Adipocyte (in vitro differentiated cells): ENCODE data around the gene EEFSEC.
A peak's percentile ranks its signal among the peaks of the same experiment; 100 is the strongest.

Source experiments
- DNase-seq: peaks from one replicate; pipeline ENCODE4 v3.0.0-alpha.2; 2015; ENCODE audit warnings: low read depth
- H3K27me3 ChIP-seq: replicated peaks from 2 replicates; pipeline ENCODE4 v1.7.0; 2013; ENCODE audit warnings: mild to moderate bottlenecking, low read length, moderate library complexity; ENCODE audit not compliant: control insufficient read depth, insufficient read depth
- H3K36me3 ChIP-seq: 2 replicates; pipeline ENCODE4 v1.7.0; 2013; ENCODE audit warnings: low read length, mild to moderate bottlenecking, moderate library complexity; ENCODE audit not compliant: control insufficient read depth, insufficient read depth, severe bottlenecking
- H3K4me1 ChIP-seq: 2 replicates; pipeline ENCODE4 v1.7.0; 2013; ENCODE audit warnings: mild to moderate bottlenecking, low read length, moderate library complexity; ENCODE audit not compliant: control insufficient read depth, insufficient read depth
- H3K4me3 ChIP-seq: 2 replicates; pipeline ENCODE4 v1.7.0; 2013; ENCODE audit warnings: mild to moderate bottlenecking, low read length, moderate library complexity
- H3K9ac ChIP-seq: 2 replicates; pipeline ENCODE4 v1.7.0; 2013; ENCODE audit warnings: mild to moderate bottlenecking, low read length, moderate library complexity
- H3K9me3 ChIP-seq: 2 replicates; pipeline ENCODE4 v1.7.0; 2013; ENCODE audit warnings: mild to moderate bottlenecking, low read length, moderate library complexity; ENCODE audit not compliant: control insufficient read depth

EEFSEC gene

GRCh38 chr3:128413413-128414205 lies 260.3 kb downstream of the EEFSEC start:
- no peak overlapping the region for H3K9ac ChIP-seq
- H3K4me3 ChIP-seq, result no peak overlapping the region
- H3K27me3 ChIP-seq, result no peaks in the 10 kb centered on the region
- no peaks in the 10 kb centered on the region for H3K9me3 ChIP-seq
- H3K4me1 ChIP-seq, result peaks cover 7% of the 10 kb centered on the region
- DNase-seq, result no peak
- no peaks in the 10 kb centered on the region for H3K36me3 ChIP-seq

GRCh38 chr3:128415200-128415772 lies 262.0 kb downstream of the EEFSEC start:
- Histone ChIP-seq H3K9ac (no peak overlapping the region), H3K36me3 (no peaks in the 10 kb centered on the region), H3K4me3 (no peak overlapping the region), H3K4me1 (peaks cover 7% of the 10 kb centered on the region), H3K27me3 (no peaks in the 10 kb centered on the region), H3K9me3 (peaks cover 8% of the 10 kb centered on the region)
- no peak for DNase-seq

- Histone ChIP-seq H3K4me1 (peaks cover 7% of the 10 kb centered on the region), H3K27me3 (no peaks in the 10 kb centered on the region), H3K9ac (no peak overlapping the region), H3K4me3 (no peak overlapping the region), H3K36me3 (no peaks in the 10 kb centered on the region), H3K9me3 (peaks cover 8% of the 10 kb centered on the region)
- no peak for DNase-seq
Observed at GRCh38 chr3:128415773-128416577, 262.7 kb downstream of the EEFSEC start.

GRCh38 chr3:128416578-128417211 lies 263.4 kb downstream of the EEFSEC start:
- Histone ChIP-seq H3K4me3 (no peak overlapping the region), H3K4me1 (peaks cover 7% of the 10 kb centered on the region), H3K9ac (no peak overlapping the region), H3K36me3 (no peaks in the 10 kb centered on the region), H3K9me3 (peaks cover 8% of the 10 kb centered on the region), H3K27me3 (no peaks in the 10 kb centered on the region)
- DNase-seq, result peak; percentile 56

GRCh38 chr3:128418900-128419299 lies 265.6 kb downstream of the EEFSEC start:
- Histone ChIP-seq H3K4me1 (peaks cover 7% of the 10 kb centered on the region), H3K36me3 (no peaks in the 10 kb centered on the region), H3K27me3 (no peaks in the 10 kb centered on the region), H3K4me3 (no peak overlapping the region), H3K9ac (no peak overlapping the region), H3K9me3 (peaks cover 8% of the 10 kb centered on the region)
- DNase-seq, result no peak

- Histone ChIP-seq H3K36me3 (no peaks in the 10 kb centered on the region), H3K27me3 (no peaks in the 10 kb centered on the region), H3K4me3 (no peak overlapping the region), H3K9ac (no peak overlapping the region), H3K9me3 (peaks cover 8% of the 10 kb centered on the region), H3K4me1 (peaks cover 10% of the 10 kb centered on the region)
- no peak for DNase-seq
Observed at GRCh38 chr3:128419311-128419710, 266.0 kb downstream of the EEFSEC start.

- Histone ChIP-seq H3K9ac (no peak overlapping the region), H3K36me3 (no peaks in the 10 kb centered on the region), H3K4me1 (peaks cover 17% of the 10 kb centered on the region), H3K4me3 (no peak overlapping the region), H3K27me3 (peaks cover 2% of the 10 kb centered on the region), H3K9me3 (peaks cover 8% of the 10 kb centered on the region)
- no peak for DNase-seq
Observed at GRCh38 chr3:128420289-128420688, 267.0 kb downstream of the EEFSEC start.

- peaks cover 6% of the 10 kb centered on the region for H3K27me3 ChIP-seq
- H3K9ac ChIP-seq, result no peak overlapping the region
- H3K9me3 ChIP-seq, result peaks cover 8% of the 10 kb centered on the region
- H3K36me3 ChIP-seq, result no peaks in the 10 kb centered on the region
- DNase-seq, result no peak
- H3K4me3 ChIP-seq, result no peak overlapping the region
- peaks cover 17% of the 10 kb centered on the region for H3K4me1 ChIP-seq
Observed at GRCh38 chr3:128420720-128421438, 267.6 kb downstream of the EEFSEC start.

GRCh38 chr3:128421439-128421836 lies 268.2 kb downstream of the EEFSEC start:
- Histone ChIP-seq H3K4me1 (peaks cover 17% of the 10 kb centered on the region), H3K9me3 (peaks cover 8% of the 10 kb centered on the region), H3K9ac (no peak overlapping the region), H3K4me3 (no peak overlapping the region), H3K27me3 (peaks cover 10% of the 10 kb centered on the region), H3K36me3 (no peaks in the 10 kb centered on the region)
- no peak for DNase-seq

- no peaks in the 10 kb centered on the region for H3K36me3 ChIP-seq
- peaks cover 13% of the 10 kb centered on the region for H3K4me1 ChIP-seq
- no peak overlapping the region for H3K4me3 ChIP-seq
- H3K9ac ChIP-seq, result no peak overlapping the region
- H3K9me3 ChIP-seq, result peaks cover 8% of the 10 kb centered on the region
- DNase-seq, result no peak
- H3K27me3 ChIP-seq, result peaks cover 10% of the 10 kb centered on the region
Observed at GRCh38 chr3:128421966-128422365, 268.7 kb downstream of the EEFSEC start.
